Measurements from ENCODE around the gene SETBP1. TPM values are rescaled to one million over a fixed set of nuclear protein-coding genes. Genes with fewer than 3 reads are reported as not detected.

SETBP1 gene
- total RNA-seq, 1 experiment from 2014 or later = 0.05 TPM

DNA sequence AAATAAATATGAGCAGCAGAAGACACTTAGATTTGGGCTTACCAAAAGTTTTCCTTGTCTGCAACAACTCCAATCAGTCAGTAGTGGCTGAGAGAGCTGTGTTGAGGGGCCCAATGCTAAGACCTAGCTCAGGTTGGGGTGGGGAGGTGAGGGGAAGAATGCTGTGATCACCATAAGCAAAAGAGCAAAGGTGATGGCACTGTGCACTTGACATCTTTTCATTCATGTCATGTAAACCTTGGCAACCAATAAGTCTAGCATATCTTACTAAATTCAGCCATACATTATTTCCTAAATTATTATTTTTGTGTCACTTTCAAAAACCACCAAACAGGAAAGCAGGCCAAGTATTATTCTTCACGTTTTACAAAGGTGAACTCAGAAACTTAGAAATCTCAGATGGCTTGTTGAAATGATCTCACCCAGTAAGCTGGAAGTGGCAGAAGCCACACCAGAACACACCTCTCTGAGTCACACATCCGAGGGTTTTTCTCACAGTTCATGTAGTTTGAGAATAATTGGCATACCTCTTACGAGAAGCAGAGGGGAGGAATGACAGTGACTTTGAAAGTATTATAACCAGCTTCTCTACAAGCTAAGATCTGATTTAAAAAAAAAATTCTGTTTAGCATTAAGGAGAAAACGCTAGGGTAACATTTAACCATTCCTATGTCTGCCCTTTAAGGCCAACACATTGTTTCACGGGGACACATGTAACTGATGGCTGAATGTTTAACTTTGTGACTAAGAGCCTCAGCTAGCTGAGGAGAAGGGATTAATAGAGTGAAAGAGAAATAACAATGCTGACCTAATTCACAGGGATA lies 43.3 kb upstream of the SETBP1 start:
- RAD21 ChIA-PET (ENCODE audit: low non-redundant PET in 1 of 2, low total read pairs in 2 of 2, uncharacterized antibody in 2 of 2, unreplicated experiment in 2 of 2) = no interaction called here
- CTCF ChIA-PET = no interaction called here
- intact Hi-C loops (cut with micrococcal nuclease) = no loop called here
- Histone ChIP-seq H3K27ac (ENCODE audit: low read depth, low read length) (no peak overlapping the region), H2AFZ (ENCODE audit: low read depth, low read length, poor library complexity, severe bottlenecking) (no peak overlapping the region), H3K4me2 (ENCODE audit: low read length) (no peak overlapping the region), H3K9ac (ENCODE audit: low read length) (no peak overlapping the region), H3K36me3 (ENCODE audit: control insufficient read depth in 1 of 2, insufficient read depth in 2 of 2, low read length in 2 of 2) (no peaks in the 10 kb centered on the region), H3K79me2 (ENCODE audit: insufficient read depth, low read length) (no peaks in the 10 kb centered on the region), H3K27me3 (ENCODE audit: insufficient read depth, low read length) (no peaks in the 10 kb centered on the region), H3K4me3 (replicated peaks in 1 of 2; ENCODE audit: low read depth in 1 of 2, low read length in 2 of 2) (no peak overlapping the region), H3K9me3 (ENCODE audit: control insufficient read depth in 1 of 2, insufficient read depth in 1 of 2, low read depth in 1 of 2, low read length in 2 of 2) (peaks cover 7 to 48% of the 10 kb centered on the region in 2 experiments; a peak in 2 of 4 replicates), H3K9me2 (ENCODE audit: insufficient read depth) (no peaks in the 10 kb centered on the region), H3K4me1 (ENCODE audit: control insufficient read depth in 1 of 2, insufficient read depth in 2 of 2, low read length in 2 of 2) (no peaks in the 10 kb centered on the region), H4K20me1 (ENCODE audit: insufficient read depth) (no peaks in the 10 kb centered on the region)
- ATAC-seq = no peak
- no peak for DNase-seq (ENCODE audit: low read depth, low spot score)
- TF ChIP-seq TCF7L2 (IDR thresholded peaks at IDR 0.05; ENCODE audit: borderline replicate concordance, extremely low read depth, insufficient read depth, insufficient read length) (no peak), RAD21 (IDR thresholded peaks at IDR 0.05; ENCODE audit: low read depth) (no peak), POLR2AphosphoS5 (IDR thresholded peaks at IDR 0.05; ENCODE audit: low read depth, low read length) (no peak), JUND (IDR thresholded peaks at IDR 0.05) (no peak), EZH2phosphoT487 (IDR thresholded peaks at IDR 0.05; ENCODE audit: borderline replicate concordance) (no peak), FOSL1 (IDR thresholded peaks at IDR 0.05; ENCODE audit: low read depth) (no peak), ELF1 (IDR thresholded peaks at IDR 0.05; ENCODE audit: borderline replicate concordance, low read depth) (no peak), SP1 (IDR thresholded peaks at IDR 0.05; ENCODE audit: low read depth) (no peak), SIN3A (IDR thresholded peaks at IDR 0.05; ENCODE audit: low read depth) (no peak), EGR1 (IDR thresholded peaks at IDR 0.05; ENCODE audit: low read depth) (no peak), ZFX (IDR thresholded peaks at IDR 0.05) (no peak), CBX3 (IDR thresholded peaks at IDR 0.05; ENCODE audit: low read depth) (no peak)
- TF ChIP-seq, protein P1, sequence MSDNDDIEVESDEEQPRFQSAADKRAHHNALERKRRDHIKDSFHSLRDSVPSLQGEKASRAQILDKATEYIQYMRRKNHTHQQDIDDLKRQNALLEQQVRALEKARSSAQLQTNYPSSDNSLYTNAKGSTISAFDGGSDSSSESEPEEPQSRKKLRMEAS (IDR thresholded peaks at IDR 0.05) = no peak
- BruUV-seq (replicated peaks) = no TSS peak
- POLR2A ChIA-PET = no interaction called here
